Endothelial cell (in vitro differentiated cells): ENCODE measurements around the gene TPST1. TPM values are rescaled to one million over a fixed set of nuclear protein-coding genes. Genes with fewer than 3 reads are reported as not detected.
"Not testable (repeated sequence)": the region's sequence is repeated elsewhere in the genome, so short reads cannot be mapped to it uniquely, and the experiment has no call there.

Experiments used
- DNase-seq: peaks from one replicate; pipeline ENCODE4 v3.0.0; 2021; ENCODE audit warnings: low spot score
- H3K27ac Mint-ChIP-seq: one replicate; pipeline ENCODE4 v1.8.0; 2021; ENCODE audit warnings: mixed read lengths, inconsistent platforms; ENCODE audit not compliant: unreplicated experiment
- H3K27me3 Mint-ChIP-seq: one replicate; pipeline ENCODE4 v1.8.0; 2021; ENCODE audit warnings: mild to moderate bottlenecking, moderate library complexity, mixed read lengths, inconsistent platforms; ENCODE audit not compliant: unreplicated experiment
- H3K36me3 Mint-ChIP-seq: one replicate; pipeline ENCODE4 v1.8.0; 2021; ENCODE audit warnings: mild to moderate bottlenecking, low read depth, mixed read lengths, inconsistent platforms; ENCODE audit not compliant: unreplicated experiment
- H3K4me1 Mint-ChIP-seq: one replicate; pipeline ENCODE4 v1.8.0; 2021; ENCODE audit warnings: mild to moderate bottlenecking, mixed read lengths, inconsistent platforms; ENCODE audit not compliant: unreplicated experiment
- H3K4me3 Mint-ChIP-seq: one replicate; pipeline ENCODE4 v1.8.0; 2021; ENCODE audit warnings: mild to moderate bottlenecking, mixed read lengths, inconsistent platforms; ENCODE audit not compliant: unreplicated experiment
- H3K9me3 Mint-ChIP-seq: one replicate; pipeline ENCODE4 v1.8.0; 2021; ENCODE audit warnings: mixed read lengths, inconsistent platforms; ENCODE audit not compliant: unreplicated experiment
- CTCF ChIP-seq: fragments of 200-600 bp; sonication (generic); IDR thresholded peaks from one replicate; pipeline ENCODE4 v1.5.0; 2021; ENCODE audit warnings: antibody characterized with exemption; ENCODE audit not compliant: unreplicated experiment
- long read RNA-seq: library from polyadenylated mRNA; unstranded; transcript quantifications from one replicate; pipeline ENCODE4 v2.0.0, GENCODE V29; 2020; ENCODE audit not compliant: unreplicated experiment
- total RNA-seq: library from RNA; stranded (reverse); fragmentation: NEBNext Ultra II Directional; extraction: Animal tissue kit (Norgen Biotek cat#: 25700); gene quantifications from one replicate; pipeline ENCODE4 v1.2.1, GENCODE V29; 2021; ENCODE audit not compliant: unreplicated experiment

TPST1 gene
- total RNA-seq, result 17.7 TPM
- long read RNA-seq, transcript TPST1-201 (6 exons, 2,116 nt), result major isoform, 9 of 18 reads
- long read RNA-seq, partial matches to known transcripts, result 0 of 18 reads
- long read RNA-seq, other reads (novel, unspliced or antisense), result 9 of 18 reads

GRCh38 chr7:66204822-66205740, at the start of gene TPST1:
TSS of gene TPST1 (plus strand) at chr7:66205334. CDS start at chr7:66240426, 35,092 bp downstream.
- Mint-ChIP-seq H3K4me3 (peak within 1 kb of the TSS; percentile 97), H3K27ac (peak within 1 kb of the TSS; percentile 79), H3K9me3 (no peaks in the 10 kb centered on the region), H3K27me3 (peaks cover 13% of the 10 kb centered on the region), H3K4me1 (peaks cover 7% of the 10 kb centered on the region), H3K36me3 (peaks cover 8% of the 10 kb centered on the region)
- TF ChIP-seq CTCF, result peak; percentile 35
- peak; percentile 95 for DNase-seq

- H3K36me3 Mint-ChIP-seq, result peaks cover 22% of the 10 kb centered on the region
- H3K4me1 Mint-ChIP-seq, H3K27ac Mint-ChIP-seq, DNase-seq, H3K9me3 Mint-ChIP-seq, H3K4me3 Mint-ChIP-seq, H3K27me3 Mint-ChIP-seq: not testable (repeated sequence)
Observed at GRCh38 chr7:66156035-66156434, 49.1 kb upstream of the TPST1 start.

GRCh38 chr7:66157060-66157459, 48.1 kb upstream of the TPST1 start:
- no peaks in the 10 kb centered on the region for H3K9me3 Mint-ChIP-seq
- TF ChIP-seq CTCF, result no peak
- H3K4me3 Mint-ChIP-seq, result no peak overlapping the region
- no peaks in the 10 kb centered on the region for H3K4me1 Mint-ChIP-seq
- peaks cover 19% of the 10 kb centered on the region for H3K36me3 Mint-ChIP-seq
- no peaks in the 10 kb centered on the region for H3K27me3 Mint-ChIP-seq
- no peak for DNase-seq
- H3K27ac Mint-ChIP-seq, result no peak overlapping the region

- H3K4me1 Mint-ChIP-seq, result no peaks in the 10 kb centered on the region
- TF ChIP-seq CTCF, result no peak
- no peak overlapping the region for H3K4me3 Mint-ChIP-seq
- H3K27me3 Mint-ChIP-seq, result no peaks in the 10 kb centered on the region
- H3K36me3 Mint-ChIP-seq, result peaks cover 13% of the 10 kb centered on the region
- DNase-seq, result no peak
- H3K27ac Mint-ChIP-seq, result no peak overlapping the region
- no peaks in the 10 kb centered on the region for H3K9me3 Mint-ChIP-seq
Observed at GRCh38 chr7:66162622-66163021, 42.5 kb upstream of the TPST1 start.

GRCh38 chr7:66163186-66163610, 41.9 kb upstream of the TPST1 start:
- H3K4me3 Mint-ChIP-seq, result no peak overlapping the region
- no peak for TF ChIP-seq CTCF
- no peaks in the 10 kb centered on the region for H3K9me3 Mint-ChIP-seq
- no peaks in the 10 kb centered on the region for H3K4me1 Mint-ChIP-seq
- H3K27ac Mint-ChIP-seq, result no peak overlapping the region
- peaks cover 9% of the 10 kb centered on the region for H3K36me3 Mint-ChIP-seq
- H3K27me3 Mint-ChIP-seq, result no peaks in the 10 kb centered on the region
- no peak for DNase-seq
